ENCODE data around the gene NSD2. TPM values are rescaled to one million over a fixed set of nuclear protein-coding genes. Genes with fewer than 3 reads are reported as not detected.
A peak's percentile ranks its signal among the peaks of the same experiment; 100 is the strongest.

The NSD2 gene
- total RNA-seq, 1 experiment from 2014 or later = 69.0 TPM

DNA sequence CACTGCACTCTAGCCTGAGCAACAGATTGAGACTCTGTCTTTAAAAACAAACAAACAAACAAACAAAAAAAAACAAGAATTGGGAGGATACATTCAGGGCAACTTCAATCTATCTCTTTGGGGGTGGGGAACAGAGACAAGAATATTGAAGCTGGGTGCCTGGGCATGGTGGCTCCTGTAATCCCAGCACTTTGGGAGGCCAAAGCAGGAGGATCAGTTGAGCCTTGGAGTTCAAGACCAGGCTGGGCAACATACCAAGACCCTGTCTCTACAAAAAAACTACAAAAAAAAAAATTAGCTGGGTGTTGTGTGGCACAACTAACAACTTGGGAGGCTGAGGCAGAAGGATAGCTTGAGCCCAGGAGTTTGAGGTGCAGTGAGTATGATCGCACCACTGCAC lies 16.4 kb upstream of the NSD2 start:
- no peaks in the 10 kb centered on the region for H3F3A ChIP-seq (ENCODE audit: low read length, unreplicated experiment)
- no peaks in the 10 kb centered on the region for H3K9me2 ChIP-seq (replicated peaks; ENCODE audit: low read length)
- no peaks in the 10 kb centered on the region for H3K27me3 ChIP-seq (ENCODE audit: low read length)
- intact Hi-C loops (cut with micrococcal nuclease) = no loop called here
- no peak for ATAC-seq
- no peak overlapping the region for H2AFZ ChIP-seq (ENCODE audit: low read length)
- no peaks in the 10 kb centered on the region; the same call in 1 of the 2 replicates for H3K36me3 ChIP-seq (ENCODE audit: low read depth, low read length)
- ChIA-PET POLR2A (ENCODE audit: unreplicated experiment) (no interaction called here), CTCF (no interaction called here)
- peaks cover 73% of the 10 kb centered on the region for H3K79me2 ChIP-seq (ENCODE audit: low read length)
- peak overlapping the region; percentile 97 for H3K4me2 ChIP-seq (ENCODE audit: low read length)
- peak overlapping the region; percentile 94 for H3K9ac ChIP-seq (ENCODE audit: low read length)
- no peak for TF ChIP-seq EZH2 (IDR thresholded peaks at IDR 0.05; ENCODE audit: low read length, unreplicated experiment)
- TF ChIP-seq EZH2phosphoT487 (IDR thresholded peaks at IDR 0.05; ENCODE audit: borderline replicate concordance, low read length) = no peak
- TF ChIP-seq, protein P1, sequence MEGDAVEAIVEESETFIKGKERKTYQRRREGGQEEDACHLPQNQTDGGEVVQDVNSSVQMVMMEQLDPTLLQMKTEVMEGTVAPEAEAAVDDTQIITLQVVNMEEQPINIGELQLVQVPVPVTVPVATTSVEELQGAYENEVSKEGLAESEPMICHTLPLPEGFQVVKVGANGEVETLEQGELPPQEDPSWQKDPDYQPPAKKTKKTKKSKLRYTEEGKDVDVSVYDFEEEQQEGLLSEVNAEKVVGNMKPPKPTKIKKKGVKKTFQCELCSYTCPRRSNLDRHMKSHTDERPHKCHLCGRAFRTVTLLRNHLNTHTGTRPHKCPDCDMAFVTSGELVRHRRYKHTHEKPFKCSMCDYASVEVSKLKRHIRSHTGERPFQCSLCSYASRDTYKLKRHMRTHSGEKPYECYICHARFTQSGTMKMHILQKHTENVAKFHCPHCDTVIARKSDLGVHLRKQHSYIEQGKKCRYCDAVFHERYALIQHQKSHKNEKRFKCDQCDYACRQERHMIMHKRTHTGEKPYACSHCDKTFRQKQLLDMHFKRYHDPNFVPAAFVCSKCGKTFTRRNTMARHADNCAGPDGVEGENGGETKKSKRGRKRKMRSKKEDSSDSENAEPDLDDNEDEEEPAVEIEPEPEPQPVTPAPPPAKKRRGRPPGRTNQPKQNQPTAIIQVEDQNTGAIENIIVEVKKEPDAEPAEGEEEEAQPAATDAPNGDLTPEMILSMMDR (conservative IDR thresholded peaks at IDR 0.05; ENCODE audit: low read depth, low read length) = no peak
- peak overlapping the region; percentile 87 for H3K4me3 ChIP-seq (ENCODE audit: low read length)
- TSS peak; percentile 64 for BruUV-seq (replicated peaks)
- H4K20me1 ChIP-seq (ENCODE audit: low read length) = peaks cover 21% of the 10 kb centered on the region; the same call in 1 of the 2 replicates
- H3K9me3 ChIP-seq (ENCODE audit: low read length) = no peaks in the 10 kb centered on the region
- H3K27ac ChIP-seq (ENCODE audit: low read length) = no peak overlapping the region
- DNase-seq = no peak
- peaks cover 9% of the 10 kb centered on the region; the same call in 1 of the 2 replicates for H3K4me1 ChIP-seq (ENCODE audit: insufficient read depth, low read length)

- H2AFZ ChIP-seq (ENCODE audit: low read length) = peak overlapping the region; percentile 55; the same call in 1 of the 2 replicates
- no peaks in the 10 kb centered on the region for H3K9me3 ChIP-seq (ENCODE audit: low read length)
- ATAC-seq = peak; percentile 18
- H3K4me1 ChIP-seq (ENCODE audit: insufficient read depth, low read length) = peaks cover 9% of the 10 kb centered on the region; the same call in 1 of the 2 replicates
- peak; percentile 17 for DNase-seq
- peaks cover 66% of the 10 kb centered on the region for H3K79me2 ChIP-seq (ENCODE audit: low read length)
- no peak overlapping the region for H3K27ac ChIP-seq (ENCODE audit: low read length)
- intact Hi-C loops (cut with micrococcal nuclease) = no loop called here
- ChIA-PET POLR2A (ENCODE audit: unreplicated experiment) (interaction anchor here (0.6 kb wide), 1 partner anchor 38 kb away, joined by 3 read pairs; no protein-coding TSS in a partner anchor), CTCF (no interaction called here)
- H3K4me2 ChIP-seq (ENCODE audit: low read length) = peak overlapping the region; percentile 97
- no peaks in the 10 kb centered on the region for H3K9me2 ChIP-seq (replicated peaks; ENCODE audit: low read length)
- no peaks in the 10 kb centered on the region; the same call in 1 of the 2 replicates for H3K36me3 ChIP-seq (ENCODE audit: low read depth, low read length)
- peak overlapping the region; percentile 94 for H3K9ac ChIP-seq (ENCODE audit: low read length)
- H3K27me3 ChIP-seq (ENCODE audit: low read length) = no peaks in the 10 kb centered on the region
- no TSS peak for BruUV-seq (replicated peaks)
- no peaks in the 10 kb centered on the region for H3F3A ChIP-seq (ENCODE audit: low read length, unreplicated experiment)
- no peak for TF ChIP-seq EZH2phosphoT487 (IDR thresholded peaks at IDR 0.05; ENCODE audit: borderline replicate concordance, low read length)
- TF ChIP-seq EZH2 (IDR thresholded peaks at IDR 0.05; ENCODE audit: low read length, unreplicated experiment) = no peak
- TF ChIP-seq, protein P1 (conservative IDR thresholded peaks at IDR 0.05; ENCODE audit: low read depth, low read length) = no peak
- peak overlapping the region; percentile 87 for H3K4me3 ChIP-seq (ENCODE audit: low read length)
- H4K20me1 ChIP-seq (ENCODE audit: low read length) = peaks cover 21% of the 10 kb centered on the region; the same call in 1 of the 2 replicates
These were observed 15.7 kb upstream of the NSD2 start for GRCh38 chr4:1855333-1856070.
